Loucy (cell line): ENCODE measurements around the gene COL17A1.

Experiments used
- H2AFZ ChIP-seq: fragments of 200-600 bp; sonication (generic); 2 replicates; pipeline ENCODE4 v1.6.0; 2016; ENCODE audit warnings: antibody characterized with exemption, mild to moderate bottlenecking, low read length, moderate library complexity
- H3F3A ChIP-seq: fragments of 200-600 bp; 2 replicates; pipeline ENCODE4 v1.6.0; 2016; ENCODE audit warnings: antibody characterized with exemption, low read depth, mild to moderate bottlenecking
- H3K27me3 ChIP-seq: fragments of 200-600 bp; sonication (generic); 2 replicates; pipeline ENCODE4 v1.6.1; 2014; ENCODE audit warnings: low read length, mild to moderate bottlenecking; ENCODE audit not compliant: insufficient read depth, poor library complexity, severe bottlenecking
- H3K36me3 ChIP-seq: fragments of 200-600 bp; sonication (generic); 2 replicates; pipeline ENCODE4 v1.6.1; 2016; ENCODE audit warnings: low read length; ENCODE audit not compliant: insufficient read depth
- H3K4me1 ChIP-seq: fragments of 200-600 bp; sonication (generic); 2 replicates; pipeline ENCODE4 v1.5.1; 2014; ENCODE audit warnings: low read length, mild to moderate bottlenecking; ENCODE audit not compliant: insufficient read depth, poor library complexity, severe bottlenecking
- H3K4me2 ChIP-seq: fragments of 200-600 bp; sonication (generic); 2 replicates; pipeline ENCODE4 v1.6.0; 2014; ENCODE audit warnings: antibody characterized with exemption, low read length, low read depth, mild to moderate bottlenecking; ENCODE audit not compliant: poor library complexity, severe bottlenecking
- H3K4me3 ChIP-seq: fragments of 200-600 bp; sonication (generic); 2 replicates; pipeline ENCODE4 v1.5.1; 2014; ENCODE audit warnings: low read length, mild to moderate bottlenecking, mixed read lengths; ENCODE audit not compliant: poor library complexity, severe bottlenecking
- H3K79me2 ChIP-seq: fragments of 200-600 bp; sonication (generic); 2 replicates; pipeline ENCODE4 v1.6.1; 2014; ENCODE audit warnings: low read length; ENCODE audit not compliant: insufficient read depth
- H3K9ac ChIP-seq: fragments of 200-600 bp; sonication (generic); 2 replicates; pipeline ENCODE4 v1.6.0; 2014; ENCODE audit warnings: mild to moderate bottlenecking, low read depth, low read length, moderate library complexity; ENCODE audit not compliant: poor library complexity, severe bottlenecking
- H3K9me2 ChIP-seq: fragments of 200-600 bp; sonication (generic); replicated peaks from 2 replicates; pipeline ENCODE4 v1.6.1; 2016; ENCODE audit warnings: low read depth, low read length, mixed read lengths
- H3K9me3 ChIP-seq: fragments of 200-600 bp; sonication (generic); 2 replicates; pipeline ENCODE4 v1.6.1; 2014; ENCODE audit warnings: mild to moderate bottlenecking, antibody characterized with exemption, low read length, low read depth; ENCODE audit not compliant: insufficient read depth
- H4K20me1 ChIP-seq: fragments of 200-600 bp; sonication (generic); 2 replicates; pipeline ENCODE4 v1.6.0; 2014; ENCODE audit warnings: antibody characterized with exemption, low read length, mild to moderate bottlenecking; ENCODE audit not compliant: insufficient read depth, poor library complexity, severe bottlenecking
- CTCF ChIP-seq: fragments of 200-600 bp; sonication (generic); conservative IDR thresholded peaks from 2 replicates; pipeline ENCODE4 v1.5.1; 2014; ENCODE audit warnings: mild to moderate bottlenecking, antibody characterized with exemption, low read length
- EZH2phosphoT487 ChIP-seq: fragments of 200-600 bp; IDR thresholded peaks from 2 replicates; pipeline ENCODE4 v1.6.1; 2018; ENCODE audit warnings: antibody characterized with exemption, mild to moderate bottlenecking, moderate library complexity, borderline replicate concordance

The COL17A1 gene

GRCh38 chr10:104069613-104070012 lies 16.1 kb downstream of the COL17A1 start:
- Histone ChIP-seq H3K9me3 (no peaks in the 10 kb centered on the region), H3K36me3 (no peaks in the 10 kb centered on the region), H3F3A (no peaks in the 10 kb centered on the region), H3K4me2 (no peak overlapping the region), H3K4me3 (no peak overlapping the region), H4K20me1 (no peaks in the 10 kb centered on the region), H3K9ac (no peak overlapping the region), H2AFZ (no peak overlapping the region), H3K4me1 (no peaks in the 10 kb centered on the region), H3K79me2 (no peaks in the 10 kb centered on the region), H3K9me2 (no peaks in the 10 kb centered on the region), H3K27me3 (no peaks in the 10 kb centered on the region)
- TF ChIP-seq EZH2phosphoT487 (no peak), CTCF (no peak)

GRCh38 chr10:104067525-104067924 lies 18.2 kb downstream of the COL17A1 start:
- no peak overlapping the region for H3K9ac ChIP-seq
- H3K27me3 ChIP-seq, result no peaks in the 10 kb centered on the region

GRCh38 chr10:104066945-104067344 lies 18.7 kb downstream of the COL17A1 start:
- H2AFZ ChIP-seq, result no peak overlapping the region
- no peaks in the 10 kb centered on the region for H4K20me1 ChIP-seq
- H3K9me3 ChIP-seq, result no peaks in the 10 kb centered on the region
- H3K27me3 ChIP-seq, result no peaks in the 10 kb centered on the region
- no peaks in the 10 kb centered on the region for H3K79me2 ChIP-seq
- no peaks in the 10 kb centered on the region for H3K36me3 ChIP-seq
- no peaks in the 10 kb centered on the region for H3K9me2 ChIP-seq
- H3F3A ChIP-seq, result no peaks in the 10 kb centered on the region
- H3K4me2 ChIP-seq, result no peak overlapping the region
- H3K4me1 ChIP-seq, result no peaks in the 10 kb centered on the region
- no peak for TF ChIP-seq CTCF
- TF ChIP-seq EZH2phosphoT487, result no peak
- no peak overlapping the region for H3K4me3 ChIP-seq
- no peak overlapping the region for H3K9ac ChIP-seq

More at GRCh38 chr10:104067525-104067924, 18.2 kb downstream of the COL17A1 start:
- Histone ChIP-seq H2AFZ (no peak overlapping the region), H3K9me3 (no peaks in the 10 kb centered on the region), H3K4me2 (no peak overlapping the region), H3K4me3 (no peak overlapping the region), H3K9me2 (no peaks in the 10 kb centered on the region), H4K20me1 (no peaks in the 10 kb centered on the region), H3F3A (no peaks in the 10 kb centered on the region), H3K36me3 (no peaks in the 10 kb centered on the region), H3K79me2 (no peaks in the 10 kb centered on the region), H3K4me1 (no peaks in the 10 kb centered on the region)
- TF ChIP-seq CTCF (no peak), EZH2phosphoT487 (no peak)
